ENCODE measurements around the gene GP5. TPM values are rescaled to one million over a fixed set of nuclear protein-coding genes. Genes with fewer than 3 reads are reported as not detected.

Gene GP5
- total and polyA plus RNA-seq, 2 of the 13 experiments (the other 11 are each of a cell fraction or from before 2014, with no cell fraction given): not detected

GRCh38 chr3:194351080-194351672, 47.9 kb downstream of the GP5 start, which contains the start of gene CPN2 (continued):
- TF ChIP-seq ZNF142 (CRISPR knock-in tag; IDR thresholded peaks at IDR 0.05): no peak
- no peak for TF ChIP-seq FOXO1 (CRISPR knock-in tag; IDR thresholded peaks at IDR 0.05)
- no peak for TF ChIP-seq RNF2 (conservative IDR thresholded peaks at IDR 0.05; ENCODE audit: low read depth)
- no peak for TF ChIP-seq FOXP1 (IDR thresholded peaks at IDR 0.05)
- no peak for TF ChIP-seq FOXP1 (CRISPR knock-in tag; IDR thresholded peaks at IDR 0.05)
- peak; percentile 77 for TF ChIP-seq PAXIP1 (CRISPR knock-in tag; conservative IDR thresholded peaks at IDR 0.05)
- TF ChIP-seq ZNF460 (CRISPR knock-in tag; IDR thresholded peaks at IDR 0.05; ENCODE audit: borderline replicate concordance): no peak
- TF ChIP-seq ZNF841 (CRISPR knock-in tag; IDR thresholded peaks at IDR 0.05; ENCODE audit: borderline replicate concordance): no peak
- TF ChIP-seq ZNF33B (CRISPR knock-in tag; IDR thresholded peaks at IDR 0.05): 0 out of 2 replicates have a peak, but pooled peaks have one; percentile 32
- no peak for TF ChIP-seq ZMAT5 (CRISPR knock-in tag; IDR thresholded peaks at IDR 0.05; ENCODE audit: borderline replicate concordance, low read depth)
- no peak for TF ChIP-seq PHF20 (CRISPR knock-in tag; IDR thresholded peaks at IDR 0.05)
- 0 out of 2 replicates have a peak, but pooled peaks have one; percentile 37 for TF ChIP-seq KDM6A (CRISPR knock-in tag; IDR thresholded peaks at IDR 0.05; ENCODE audit: low read depth)
- no peak for TF ChIP-seq CREBL2 (CRISPR knock-in tag; IDR thresholded peaks at IDR 0.05; ENCODE audit: borderline replicate concordance)
- TF ChIP-seq ZNF292 (CRISPR knock-in tag; IDR thresholded peaks at IDR 0.05; ENCODE audit: borderline replicate concordance, low read depth): peak; percentile 53; the same call in 1 of the 2 replicates
- TF ChIP-seq SUZ12 (IDR thresholded peaks at IDR 0.05; ENCODE audit: low read depth, low read length): no peak
- no peak for TF ChIP-seq SRSF9 (IDR thresholded peaks at IDR 0.05; ENCODE audit: borderline replicate concordance, insufficient read depth, low read depth, low read length, poor library complexity, severe bottlenecking)
- TF ChIP-seq ZBTB42 (CRISPR knock-in tag; IDR thresholded peaks at IDR 0.05): peak; percentile 37; the same call in 1 of the 2 replicates
- no peak for TF ChIP-seq TRIM24 (CRISPR knock-in tag; IDR thresholded peaks at IDR 0.05)
- no peak for TF ChIP-seq ZNF7 (CRISPR knock-in tag; IDR thresholded peaks at IDR 0.05)
- 0 out of 2 replicates have a peak, but pooled peaks have one; percentile 20 for TF ChIP-seq TBX3 (IDR thresholded peaks at IDR 0.05; ENCODE audit: borderline replicate concordance)
- no peak for TF ChIP-seq ATM (IDR thresholded peaks at IDR 0.05; ENCODE audit: borderline replicate concordance)
